K562 (cell line): ENCODE data around the gene IL4R. TPM values are rescaled to one million over a fixed set of nuclear protein-coding genes. Genes with fewer than 3 reads are reported as not detected.
"Not testable (repeated sequence)": the region's sequence is repeated elsewhere in the genome, so short reads cannot be mapped to it uniquely, and the experiment has no call there.

ENCODE experiments used
- ATAC-seq: fragments of 200-7000 bp; cut with Tn5 transposase; 3 replicates; pipeline ENCODE4 v1.9.1; 2020; ENCODE audit warnings: moderate library complexity
- BruUV-seq: library from RNA; stranded (reverse); fragments of 400-500 nt; replicated peaks from 2 replicates; lab custom pipeline; 2021; lab: Mats Ljungman, UMichigan
- CTCF ChIA-PET: fragments of 300-600 bp; formaldehyde crosslinking; extraction: SDS; loops from one replicate; lab custom pipeline; 2021; ENCODE audit warnings: low intra/inter-chr PET ratio; lab: Yijun Ruan, JAX
- POLR2A ChIA-PET: fragments of 300-600, 350-650 bp; sonication (Branson Sonifier 250); formaldehyde crosslinking; extraction: SDS; loops from one replicate; lab custom pipeline; 2021; ENCODE audit warnings: antibody characterized with exemption, inconsistent platforms; lab: Yijun Ruan, JAX
- DNase-seq, 4 experiments: peaks; one replicate each; pipeline versions ENCODE4 v3.0.0 to v3.0.0-alpha.2; 2011 to 2018; ENCODE audit warnings: low spot score in 3 of 4, mixed read lengths in 3 of 4; ENCODE audit errors: extremely low read depth in 1 of 4
- FAIRE-seq: peaks from 2 replicates; lab custom pipeline; 2011; peaks lifted over from hg19 to GRCh38; lab: Jason Lieb, UNC
- H2AFZ ChIP-seq: 2 replicates; pipeline ENCODE4 v1.6.0; 2011; ENCODE audit warnings: low read depth, low read length, control low read depth, inconsistent platforms
- H3K27ac ChIP-seq: fragments of 200-600 bp; 3 replicates; pipeline ENCODE4 v1.8.0; 2011; ENCODE audit warnings: low read depth, mild to moderate bottlenecking, control low read depth, inconsistent platforms, low read length, moderate library complexity, mixed read lengths; ENCODE audit errors: extremely low read depth
- H3K27me3 ChIP-seq, 2 experiments: fragments of 300-600 bp in 1 of 2; 2 replicates in 1 of 2; 3 replicates in 1 of 2; pipeline versions ENCODE4 v1.6.0 to v1.8.0; 2011; ENCODE audit warnings: inconsistent platforms in 2 of 2, low read length in 2 of 2, mild to moderate bottlenecking in 1 of 2, mixed read lengths in 1 of 2, moderate library complexity in 1 of 2; ENCODE audit not compliant: control insufficient read depth in 2 of 2, insufficient read depth in 2 of 2
- H3K36me3 ChIP-seq: fragments of 300-600 bp; 3 replicates; pipeline ENCODE4 v1.8.0; 2011; ENCODE audit warnings: mild to moderate bottlenecking, low read length, inconsistent platforms; ENCODE audit not compliant: control insufficient read depth, insufficient read depth
- H3K4me1 ChIP-seq, 2 experiments: fragments of 200-600 bp in 1 of 2; replicated peaks in 1 of 2; 2 replicates in 1 of 2; 3 replicates in 1 of 2; pipeline versions ENCODE4 v1.5.1 to v1.8.0; 2011; ENCODE audit warnings: inconsistent platforms in 2 of 2, low read length in 2 of 2, mild to moderate bottlenecking in 1 of 2, mixed read lengths in 1 of 2, moderate library complexity in 1 of 2; ENCODE audit not compliant: control insufficient read depth in 2 of 2, insufficient read depth in 2 of 2
- H3K4me2 ChIP-seq: 2 replicates; pipeline ENCODE4 v1.6.1; 2011; ENCODE audit warnings: low read length, control low read depth, inconsistent platforms, mixed read lengths; ENCODE audit not compliant: insufficient read depth
- H3K4me3 ChIP-seq: fragments of 200-600 bp; sonication (generic), shearing (Covaris generic); 2 replicates; pipeline ENCODE4 v1.5.1; 2016; ENCODE audit warnings: control low read depth, inconsistent platforms
- H3K79me2 ChIP-seq: fragments of 200-600 bp; 3 replicates; pipeline ENCODE4 v1.8.0; 2011; ENCODE audit warnings: low read length, inconsistent platforms; ENCODE audit not compliant: control insufficient read depth, insufficient read depth
- H3K9ac ChIP-seq, 2 experiments: 2 replicates each; pipeline versions ENCODE4 v1.6.0 to v1.6.1; 2011; ENCODE audit warnings: low read depth in 2 of 2, low read length in 2 of 2, control low read depth in 1 of 2, inconsistent platforms in 1 of 2, mild to moderate bottlenecking in 1 of 2, mixed read lengths in 1 of 2; ENCODE audit not compliant: insufficient read depth in 1 of 2
- H3K9me1 ChIP-seq: one replicate; pipeline ENCODE4 v1.6.0; 2011; ENCODE audit warnings: inconsistent platforms, mild to moderate bottlenecking, low read length, moderate library complexity; ENCODE audit not compliant: control insufficient read depth, insufficient read depth
- H3K9me3 ChIP-seq: replicated peaks from 2 replicates; pipeline ENCODE4 v1.5.1; 2011; ENCODE audit warnings: low read depth, low read length, inconsistent platforms; ENCODE audit not compliant: control insufficient read depth, insufficient read depth
- H4K20me1 ChIP-seq: replicated peaks from 2 replicates; pipeline ENCODE4 v1.6.1; 2011; ENCODE audit warnings: low read length, inconsistent platforms, mixed read lengths; ENCODE audit not compliant: control insufficient read depth, insufficient read depth
- EP300 ChIP-seq: IDR thresholded peaks from 2 replicates; pipeline ENCODE4 v1.6.1; 2012; ENCODE audit warnings: low read length, improper control_type of control experiment
- ETV1 ChIP-seq: fragments of 450-650 bp; conservative IDR thresholded peaks from 2 replicates; pipeline ENCODE4 v1.6.1; 2016; ENCODE audit warnings: missing genetic modification characterization, control low read depth, low read depth, missing compliant biosample characterization
- FOXJ2 ChIP-seq: fragments of 200-800 bp; sonication (Bioruptor generic); IDR thresholded peaks from 2 replicates; pipeline ENCODE4 v1.6.1; 2016; ENCODE audit warnings: missing genetic modification characterization, missing compliant biosample characterization
- IFI16 ChIP-seq: fragments of 250-450 bp; sonication (Bioruptor Pico); IDR thresholded peaks from 2 replicates; pipeline ENCODE4 v2.1.2; 2022; ENCODE audit warnings: mild to moderate bottlenecking, inconsistent platforms
- SMARCA4 ChIP-seq: fragments of 450-650 bp; IDR thresholded peaks from 2 replicates; pipeline ENCODE4 v1.6.1; 2016
- SNIP1 ChIP-seq: fragments of 450-650 bp; IDR thresholded peaks from 2 replicates; pipeline ENCODE4 v1.7.1; 2017; ENCODE audit warnings: low read depth, mild to moderate bottlenecking
- TEAD2 ChIP-seq: fragments of 450-650 bp; IDR thresholded peaks from 2 replicates; pipeline ENCODE4 v1.6.1; 2016; ENCODE audit warnings: missing genetic modification characterization, control low read depth, missing compliant biosample characterization
- ZC3H4 ChIP-seq: sonication (generic); formaldehyde crosslinking; IDR thresholded peaks from 2 replicates; pipeline ENCODE4 v1.9.0; 2021; ENCODE audit warnings: missing genetic modification reagents, borderline replicate concordance
- WGBS: fragments of 100-300 bp; shearing (Covaris generic); methylation state at CpG from one replicate; pipeline ENCODE4 v1.1.6; 2016; ENCODE audit warnings: low coverage, mixed read lengths; ENCODE audit not compliant: insufficient coverage; ENCODE audit errors: missing lambda C conversion rate; 5-methylcytosine and 5-hydroxymethylcytosine counted together
- in situ Hi-C: fragments of 300-500 bp; cut with MboI; formaldehyde crosslinking; loops from 4 replicates; pipeline ENCODE4 v1.15.0; 2018; ENCODE audit warnings: inconsistent platforms, mixed read lengths
- intact Hi-C: fragments of 100-400 bp; cut with micrococcal nuclease; formaldehyde crosslinking; loops from 2 replicates; pipeline ENCODE4 v1.14.2; 2022
- polyA plus RNA-seq, 8 experiments: library from polyadenylated mRNA; depleted of rRNA in 4 of 8; stranded (reverse) in 5 of 8; unstranded in 3 of 8; fragments of >200 nt; fragmentation: Nextera tagmentation in 2 of 8; fragmentation: Illumina TruSeq in 1 of 8; extraction: Ambion mirVana in 2 of 8; extraction: Trizol in 1 of 8; gene quantifications; 2 replicates each; pipeline versions ENCODE4 v1.2.1 to v1.2.3, GENCODE V29; 2011 to 2014; ENCODE audit warnings: inconsistent platforms in 1 of 8, missing spikeins in 1 of 8
- total RNA-seq, 7 experiments: library from RNA; depleted of rRNA in 6 of 7; stranded (reverse); fragments of >200 nt in 6 of 7; fragmentation: Illumina TruSeq in 2 of 7; extraction: Trizol in 2 of 7; gene quantifications; 2 replicates each; pipeline versions ENCODE4 v1.2.1 to v1.2.3, GENCODE V29; 2011 to 2021; ENCODE audit warnings: low replicate concordance in 1 of 7
- TF ChIP-seq, protein P1 (sequence below): fragments of 450-650 bp; IDR thresholded peaks from 2 replicates; pipeline ENCODE4 v1.6.1; 2016; ENCODE audit warnings: antibody characterized with exemption

The IL4R gene
- total and polyA plus RNA-seq, 9 of the 15 experiments (the other 6 are each of a cell fraction or from before 2014, with no cell fraction given) = 0.17 to 5.8 (median 3.3) TPM

GRCh38 chr16:27394516-27394915, 80.7 kb downstream of the IL4R start:
- BruUV-seq = no TSS peak
- no peak for ATAC-seq
- no peaks in the 10 kb centered on the region for H3K9me1 ChIP-seq
- no peaks in the 10 kb centered on the region for H4K20me1 ChIP-seq
- intact Hi-C loops (no loop called here), in situ Hi-C loops (no loop called here)
- no peak overlapping the region for H3K4me3 ChIP-seq
- no peak overlapping the region for H2AFZ ChIP-seq
- no peaks in the 10 kb centered on the region for H3K9me3 ChIP-seq
- no peak overlapping the region for H3K9ac ChIP-seq
- H3K36me3 ChIP-seq = no peaks in the 10 kb centered on the region
- TF ChIP-seq ETV1 (no peak), SNIP1 (no peak), TEAD2 (tag) (no peak), IFI16 (CRISPR knock-in tag) (no peak), ZC3H4 (CRISPR knock-in tag) (no peak), EP300 (no peak), FOXJ2 (no peak), SMARCA4 (no peak)
- TF ChIP-seq, protein P1, sequence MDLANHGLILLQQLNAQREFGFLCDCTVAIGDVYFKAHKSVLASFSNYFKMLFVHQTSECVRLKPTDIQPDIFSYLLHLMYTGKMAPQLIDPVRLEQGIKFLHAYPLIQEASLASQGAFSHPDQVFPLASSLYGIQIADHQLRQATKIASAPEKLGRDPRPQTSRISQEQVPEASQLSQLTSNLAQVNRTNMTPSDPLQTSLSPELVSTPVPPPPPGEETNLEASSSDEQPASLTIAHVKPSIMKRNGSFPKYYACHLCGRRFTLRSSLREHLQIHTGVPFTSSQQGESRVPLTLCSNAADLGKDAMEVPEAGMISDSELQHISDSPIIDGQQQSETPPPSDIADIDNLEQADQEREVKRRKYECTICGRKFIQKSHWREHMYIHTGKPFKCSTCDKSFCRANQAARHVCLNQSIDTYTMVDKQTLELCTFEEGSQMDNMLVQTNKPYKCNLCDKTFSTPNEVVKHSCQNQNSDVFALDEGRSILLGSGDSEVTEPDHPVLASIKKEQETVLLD = no peak
- TF ChIP-seq, all 486 proteins: peak for 0
- Histone ChIP-seq H3K4me2 (no peak overlapping the region), H3K27ac (no peak overlapping the region), H3K27me3 (no peaks in the 10 kb centered on the region), H3K4me1 (no peaks in the 10 kb centered on the region), H3K79me2 (no peaks in the 10 kb centered on the region)
- FAIRE-seq = no peak
- POLR2A ChIA-PET = no interaction called here
- CTCF ChIA-PET = no interaction called here
- DNase-seq = no peak

DNA sequence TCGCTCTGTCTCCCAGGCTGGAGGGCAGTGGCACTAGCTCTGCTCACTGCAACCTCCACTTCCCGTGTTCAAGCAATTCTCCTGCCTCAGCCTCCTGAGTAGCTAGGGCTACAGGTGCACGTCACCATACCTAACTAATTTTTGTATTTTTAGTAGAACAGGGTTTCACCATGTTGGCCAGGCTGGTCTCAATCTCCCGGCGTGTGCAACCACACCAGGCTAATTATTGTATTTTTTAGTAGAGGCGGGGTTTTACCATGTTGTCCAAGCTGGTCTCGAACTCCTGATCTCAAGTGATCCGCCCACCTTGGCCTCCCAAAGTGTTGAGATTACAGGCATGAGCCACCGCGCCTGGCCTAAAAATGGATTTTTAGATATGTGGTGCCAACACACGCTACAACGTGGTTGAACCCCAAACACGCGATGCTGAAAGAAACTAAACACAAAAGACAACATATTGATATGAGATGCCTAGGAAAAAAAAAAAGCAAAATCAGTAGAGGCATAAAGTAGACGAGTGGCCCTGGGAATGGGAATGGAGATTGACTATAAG, 84.6 kb downstream of the IL4R start:
- H3K9ac ChIP-seq, H3K79me2 ChIP-seq, H3K4me3 ChIP-seq, DNase-seq, H3K36me3 ChIP-seq, BruUV-seq, intact Hi-C loops, H3K9me3 ChIP-seq, H3K4me1 ChIP-seq, H2AFZ ChIP-seq, H3K27ac ChIP-seq, in situ Hi-C loops, H3K4me2 ChIP-seq, FAIRE-seq, H3K9me1 ChIP-seq, H4K20me1 ChIP-seq, ATAC-seq, POLR2A ChIA-PET, CTCF ChIA-PET: not testable (repeated sequence)
- H3K27me3 ChIP-seq = peaks cover 12 to 25% of the 10 kb centered on the region in 2 experiments
- WGBS = 44% methylated on average over 15 of the region's 15 CpGs
